ENCODE measurements around the gene RBM24.

- TF ChIP-seq CTCF (IDR thresholded peaks at IDR 0.05) (no peak), POLR2A (IDR thresholded peaks at IDR 0.05) (no peak)
Measured at GRCh38 chr6:17293395-17293794, 12.2 kb downstream of the RBM24 start.

Measured in thyroid gland (tissue), 4 donors.